Fibroblast of lung (primary cell): ENCODE results near the gene SEMA4D. TPM values are rescaled to one million over a fixed set of nuclear protein-coding genes. Genes with fewer than 3 reads are reported as not detected.

Source experiments
- DNase-seq, 2 donors: peaks; one replicate each; pipeline versions ENCODE4 v3.0.0 to v3.0.0-alpha.2; 2010; ENCODE audit warnings: low read depth in 2 of 2
- H2AFZ ChIP-seq: 2 replicates; pipeline ENCODE4 v1.5.1; 2012; ENCODE audit warnings: low read length, control low read depth, inconsistent platforms
- H3K27ac ChIP-seq: 2 replicates; pipeline ENCODE4 v1.5.1; 2011; ENCODE audit warnings: low read length, control low read depth; ENCODE audit not compliant: insufficient read depth
- H3K27me3 ChIP-seq: 2 replicates; pipeline ENCODE4 v1.5.1; 2011; ENCODE audit warnings: mild to moderate bottlenecking, low read length; ENCODE audit not compliant: control insufficient read depth, insufficient read depth
- H3K36me3 ChIP-seq: 2 replicates; pipeline ENCODE4 v1.5.1; 2011; ENCODE audit warnings: low read length; ENCODE audit not compliant: control insufficient read depth, insufficient read depth
- H3K4me1 ChIP-seq: 2 replicates; pipeline ENCODE4 v1.5.1; 2011; ENCODE audit warnings: low read length; ENCODE audit not compliant: control insufficient read depth, insufficient read depth; ENCODE audit errors: extremely low read depth
- H3K4me2 ChIP-seq: 2 replicates; pipeline ENCODE4 v1.5.1; 2011; ENCODE audit warnings: low read length, control low read depth; ENCODE audit not compliant: insufficient read depth; ENCODE audit errors: extremely low read depth
- H3K4me3 ChIP-seq, 4 experiments: fragments of 200-600 bp in 1 of 4; sonication (generic) in 1 of 4; replicated peaks in 1 of 4; 2 replicates each; pipeline ENCODE4 v1.5.1; 2011 to 2016; ENCODE audit warnings: low read length in 4 of 4, low read depth in 3 of 4, mild to moderate bottlenecking in 3 of 4, control low read depth in 2 of 4, inconsistent platforms in 1 of 4, mixed read lengths in 1 of 4; ENCODE audit not compliant: insufficient read depth in 1 of 4; ENCODE audit errors: control extremely low read depth in 1 of 4
- H3K79me2 ChIP-seq: 2 replicates; pipeline ENCODE4 v1.5.1; 2012; ENCODE audit warnings: mild to moderate bottlenecking, low read length, inconsistent platforms; ENCODE audit not compliant: control insufficient read depth, insufficient read depth
- H3K9ac ChIP-seq: 2 replicates; pipeline ENCODE4 v1.5.1; 2011; ENCODE audit warnings: mild to moderate bottlenecking, low read length, control low read depth; ENCODE audit not compliant: insufficient read depth
- H3K9me3 ChIP-seq: 2 replicates; pipeline ENCODE4 v1.5.1; 2012; ENCODE audit warnings: low read depth, low read length; ENCODE audit not compliant: control insufficient read depth, insufficient read depth
- H4K20me1 ChIP-seq: 2 replicates; pipeline ENCODE4 v1.5.1; 2011; ENCODE audit warnings: low read length; ENCODE audit not compliant: control insufficient read depth, insufficient read depth; ENCODE audit errors: extremely low read depth
- EZH2 ChIP-seq: IDR thresholded peaks from 2 replicates; pipeline ENCODE4 v1.5.1; 2012; ENCODE audit warnings: low read length, control low read depth, mild to moderate bottlenecking; ENCODE audit errors: missing control alignments
- polyA plus RNA-seq, 2 donors: library from polyadenylated mRNA; depleted of rRNA in 1 of 2; stranded (reverse) in 1 of 2; unstranded in 1 of 2; fragments of >200 nt; gene quantifications; 2 replicates each; pipeline ENCODE4 v1.2.1, GENCODE V29; 2011 to 2012; ENCODE audit warnings: missing spikeins in 1 of 2
- total RNA-seq: library from RNA; depleted of rRNA; stranded (reverse); fragments of >200 nt; gene quantifications from 2 replicates; pipeline ENCODE4 v1.2.1, GENCODE V29; 2014
- TF ChIP-seq, protein P1 (sequence below), 2 donors: IDR thresholded peaks in 1 of 2; conservative IDR thresholded peaks in 1 of 2; 1 replicate in 1 of 2; 2 replicates in 1 of 2; pipeline ENCODE4 v1.5.1; 2011 to 2012; ENCODE audit warnings: low read length in 2 of 2, control low read depth in 1 of 2, inconsistent platforms in 1 of 2, low read depth in 1 of 2, mild to moderate bottlenecking in 1 of 2

Gene SEMA4D
- total and polyA plus RNA-seq, 2 donors (not counting 1 experiment from before 2014, with no cell fraction given) = 0.67 to 2.6 TPM

DNA sequence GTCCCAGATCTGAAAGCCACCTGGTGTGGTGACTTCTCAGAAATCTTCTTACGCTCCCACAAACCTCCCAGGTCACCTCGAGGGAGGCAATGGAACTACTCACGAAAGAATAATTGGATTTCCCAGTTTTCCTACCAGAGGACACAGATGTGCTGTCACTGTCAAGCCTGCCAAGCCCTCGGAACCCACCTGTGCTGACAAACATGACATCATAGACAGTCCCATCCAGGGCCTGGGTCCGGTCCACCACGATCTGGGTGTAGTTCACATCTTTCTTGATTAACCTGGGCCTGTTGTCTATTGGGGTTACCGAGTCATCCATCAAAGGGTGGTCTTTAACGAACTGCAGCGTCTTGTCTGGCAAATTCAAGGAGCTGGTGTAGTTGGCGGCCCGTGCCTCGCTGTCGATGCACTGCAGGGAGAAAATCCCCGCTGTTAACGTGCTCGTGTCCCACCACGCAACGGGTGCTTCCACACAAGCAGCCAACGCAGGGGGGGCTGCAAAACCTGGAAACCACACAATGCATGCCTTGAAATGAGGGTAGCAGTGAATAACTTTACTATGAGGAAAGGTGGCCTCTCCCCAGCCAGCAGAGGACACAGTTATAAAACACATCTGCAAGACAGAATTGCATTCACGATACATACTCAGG lies 110.6 kb downstream of the SEMA4D start:
- Histone ChIP-seq H3K4me1 (no peaks in the 10 kb centered on the region), H4K20me1 (no peaks in the 10 kb centered on the region), H3K4me2 (no peak overlapping the region), H3K36me3 (no peaks in the 10 kb centered on the region), H2AFZ (no peak overlapping the region), H3K9me3 (no peaks in the 10 kb centered on the region), H3K4me3 (no peak overlapping the region), H3K79me2 (no peaks in the 10 kb centered on the region), H3K27ac (no peak overlapping the region), H3K27me3 (no peaks in the 10 kb centered on the region), H3K9ac (no peak overlapping the region)
- DNase-seq = no peak
- TF ChIP-seq EZH2 = no peak
- TF ChIP-seq, protein P1, sequence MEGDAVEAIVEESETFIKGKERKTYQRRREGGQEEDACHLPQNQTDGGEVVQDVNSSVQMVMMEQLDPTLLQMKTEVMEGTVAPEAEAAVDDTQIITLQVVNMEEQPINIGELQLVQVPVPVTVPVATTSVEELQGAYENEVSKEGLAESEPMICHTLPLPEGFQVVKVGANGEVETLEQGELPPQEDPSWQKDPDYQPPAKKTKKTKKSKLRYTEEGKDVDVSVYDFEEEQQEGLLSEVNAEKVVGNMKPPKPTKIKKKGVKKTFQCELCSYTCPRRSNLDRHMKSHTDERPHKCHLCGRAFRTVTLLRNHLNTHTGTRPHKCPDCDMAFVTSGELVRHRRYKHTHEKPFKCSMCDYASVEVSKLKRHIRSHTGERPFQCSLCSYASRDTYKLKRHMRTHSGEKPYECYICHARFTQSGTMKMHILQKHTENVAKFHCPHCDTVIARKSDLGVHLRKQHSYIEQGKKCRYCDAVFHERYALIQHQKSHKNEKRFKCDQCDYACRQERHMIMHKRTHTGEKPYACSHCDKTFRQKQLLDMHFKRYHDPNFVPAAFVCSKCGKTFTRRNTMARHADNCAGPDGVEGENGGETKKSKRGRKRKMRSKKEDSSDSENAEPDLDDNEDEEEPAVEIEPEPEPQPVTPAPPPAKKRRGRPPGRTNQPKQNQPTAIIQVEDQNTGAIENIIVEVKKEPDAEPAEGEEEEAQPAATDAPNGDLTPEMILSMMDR (conservative IDR thresholded peaks at IDR 0.05 in 1 of 2, IDR thresholded peaks at IDR 0.05 in 1 of 2; ENCODE audit: low read depth in 1 of 2, low read length in 2 of 2) = no peak

DNA sequence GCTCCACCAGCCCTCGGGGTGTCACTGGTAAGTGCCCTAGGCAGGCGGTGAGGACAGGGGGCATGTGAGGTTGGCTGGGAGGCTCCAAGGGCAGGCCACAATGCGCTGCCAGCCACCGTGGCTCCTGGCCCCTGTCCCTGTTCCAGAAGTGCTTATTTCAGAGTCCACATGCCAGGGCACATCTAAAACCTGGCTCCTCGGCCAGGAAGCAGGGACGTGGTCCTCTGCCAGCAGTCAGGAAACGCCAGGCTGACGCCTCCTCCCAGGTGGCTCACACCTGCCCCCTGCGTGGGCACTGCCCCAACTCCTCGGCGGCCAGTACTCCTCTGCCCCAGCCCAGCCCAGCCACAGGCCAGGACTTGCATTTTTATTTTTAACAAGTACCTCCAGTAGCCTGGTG lies 111.1 kb downstream of the SEMA4D start:
- no peaks in the 10 kb centered on the region for H4K20me1 ChIP-seq
- no peak overlapping the region for H3K4me2 ChIP-seq
- no peak overlapping the region for H2AFZ ChIP-seq
- no peaks in the 10 kb centered on the region for H3K9me3 ChIP-seq
- no peak overlapping the region for H3K27ac ChIP-seq
- no peaks in the 10 kb centered on the region for H3K79me2 ChIP-seq
- no peak overlapping the region for H3K9ac ChIP-seq
- no peaks in the 10 kb centered on the region for H3K27me3 ChIP-seq
- no peaks in the 10 kb centered on the region for H3K36me3 ChIP-seq
- no peak for DNase-seq
- no peaks in the 10 kb centered on the region for H3K4me1 ChIP-seq
- TF ChIP-seq, protein P1 (conservative IDR thresholded peaks at IDR 0.05 in 1 of 2, IDR thresholded peaks at IDR 0.05 in 1 of 2; ENCODE audit: low read depth in 1 of 2, low read length in 2 of 2) = no peak
- no peak for TF ChIP-seq EZH2
- H3K4me3 ChIP-seq = no peak overlapping the region

DNA sequence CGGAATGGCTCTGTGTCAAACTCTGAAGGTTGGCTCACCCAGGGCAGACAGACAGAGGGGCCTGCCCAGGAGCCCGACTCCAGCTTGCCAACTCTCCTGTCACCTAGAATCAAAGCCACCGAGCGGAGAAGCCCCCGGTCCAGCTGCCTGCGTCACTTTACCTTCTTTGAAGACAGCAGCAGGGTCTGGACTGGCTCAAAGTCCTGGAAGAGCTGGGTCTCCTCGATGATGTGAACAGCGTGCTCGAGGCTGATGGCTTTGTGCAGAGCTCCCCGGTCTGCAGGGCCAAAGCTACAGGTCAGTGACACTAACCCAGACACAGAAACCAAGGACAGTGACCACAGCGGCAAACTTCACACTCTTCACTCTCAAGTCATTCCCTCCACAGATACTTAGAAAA lies 111.7 kb downstream of the SEMA4D start:
- Histone ChIP-seq H3K9me3 (no peaks in the 10 kb centered on the region), H2AFZ (no peak overlapping the region), H3K4me3 (no peak overlapping the region), H3K4me2 (no peak overlapping the region), H3K9ac (no peak overlapping the region), H3K36me3 (no peaks in the 10 kb centered on the region), H3K4me1 (no peaks in the 10 kb centered on the region), H3K27ac (no peak overlapping the region), H3K79me2 (no peaks in the 10 kb centered on the region), H4K20me1 (no peaks in the 10 kb centered on the region), H3K27me3 (no peaks in the 10 kb centered on the region)
- TF ChIP-seq EZH2 = no peak
- TF ChIP-seq, protein P1 (conservative IDR thresholded peaks at IDR 0.05 in 1 of 2, IDR thresholded peaks at IDR 0.05 in 1 of 2; ENCODE audit: low read depth in 1 of 2, low read length in 2 of 2) = no peak
- DNase-seq = no peak
